Measurements from ENCODE around the gene PAF1.
"Not testable (repeated sequence)": the region's sequence is repeated elsewhere in the genome, so short reads cannot be mapped to it uniquely, and the experiment has no call there.

The PAF1 gene

DNA sequence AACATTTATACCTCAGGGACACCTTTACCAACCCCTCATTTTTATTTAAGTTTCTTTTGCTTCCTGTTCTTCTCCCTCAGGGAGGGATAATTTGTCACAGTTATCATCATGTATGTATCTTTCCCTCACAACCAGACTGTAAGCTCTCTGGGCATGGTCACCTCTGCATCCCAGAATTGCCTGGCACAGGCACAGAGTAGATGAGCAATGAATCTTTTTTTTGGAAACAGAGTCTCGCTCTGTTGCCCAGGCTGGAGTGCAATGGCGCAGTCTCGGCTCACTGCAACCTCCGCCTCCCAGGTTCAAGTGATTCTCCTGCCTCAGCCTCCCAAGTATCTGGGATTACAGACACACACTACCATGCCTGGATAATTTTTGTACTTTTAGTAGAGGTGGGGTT is 11.5 kb downstream of the PAF1 start:
- H3K4me3 ChIP-seq (ENCODE audit: low read depth, low read length); H3K9ac ChIP-seq (ENCODE audit: low read length); H3K27ac ChIP-seq (ENCODE audit: low read depth, low read length); H3K9me3 ChIP-seq (ENCODE audit: control insufficient read depth, insufficient read depth, low read depth, low read length); H3K27me3 ChIP-seq (ENCODE audit: control insufficient read depth, insufficient read depth, low read length); H3K4me1 ChIP-seq (ENCODE audit: control insufficient read depth, insufficient read depth, low read length): not testable (repeated sequence)
- peaks cover 94% of the 10 kb centered on the region for H3K36me3 ChIP-seq (ENCODE audit: control insufficient read depth, insufficient read depth, low read length)

DNA sequence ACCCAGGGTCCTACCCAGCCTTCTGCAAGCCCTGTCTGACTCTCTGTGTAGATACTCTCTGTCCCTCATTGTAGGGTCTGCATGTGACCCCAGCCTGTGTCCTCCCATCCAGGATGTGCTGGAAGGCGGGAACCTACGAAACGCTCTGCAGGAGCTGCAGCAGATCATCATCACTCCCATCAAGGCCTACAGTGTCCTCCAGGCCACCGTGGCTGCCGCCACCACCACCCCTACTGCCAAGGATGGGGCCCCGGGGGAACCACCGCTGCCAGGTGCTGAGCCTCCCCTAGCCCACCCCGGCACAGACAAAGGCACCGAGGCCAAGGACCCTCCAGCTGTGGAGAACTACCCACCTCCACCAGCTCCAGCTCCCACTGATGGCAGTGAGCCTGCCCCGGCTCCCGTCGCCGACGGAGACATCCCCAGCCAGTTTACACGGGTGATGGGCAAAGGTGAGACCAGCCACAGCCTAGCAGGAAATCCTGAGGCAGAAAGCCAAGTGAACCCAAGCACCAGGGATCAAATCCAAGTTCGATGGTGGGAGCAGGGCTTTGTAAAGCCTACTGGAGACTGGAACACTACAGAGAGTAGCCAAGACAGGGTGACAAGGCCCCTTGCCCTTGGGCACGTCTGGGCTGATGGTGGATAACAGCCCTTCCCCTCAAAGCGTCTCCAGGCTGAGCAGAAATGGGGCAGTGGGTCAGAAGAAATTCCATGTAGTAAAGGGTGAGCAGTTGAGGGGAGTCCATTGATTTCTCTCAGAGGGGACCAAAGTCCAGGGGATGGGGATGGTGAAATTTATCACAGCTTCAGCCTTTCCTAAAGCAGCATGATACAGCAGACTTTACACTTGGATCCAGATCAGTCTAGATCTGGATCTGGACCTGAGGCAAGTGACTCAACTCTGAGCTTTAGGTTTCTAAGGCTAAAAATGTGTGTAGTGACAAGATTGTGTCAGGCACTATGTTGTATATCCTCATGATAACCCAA is 13.2 kb downstream of the PAF1 start:
- Histone ChIP-seq H3K9me3 (ENCODE audit: control insufficient read depth, insufficient read depth, low read depth, low read length) (no peaks in the 10 kb centered on the region), H3K9ac (ENCODE audit: low read length) (no peak overlapping the region), H3K27ac (ENCODE audit: low read depth, low read length) (no peak overlapping the region), H3K4me1 (ENCODE audit: control insufficient read depth, insufficient read depth, low read length) (no peaks in the 10 kb centered on the region), H3K36me3 (ENCODE audit: control insufficient read depth, insufficient read depth, low read length) (peaks cover 89% of the 10 kb centered on the region), H3K4me3 (ENCODE audit: low read depth, low read length) (no peak overlapping the region), H3K27me3 (ENCODE audit: control insufficient read depth, insufficient read depth, low read length) (no peaks in the 10 kb centered on the region)

DNA sequence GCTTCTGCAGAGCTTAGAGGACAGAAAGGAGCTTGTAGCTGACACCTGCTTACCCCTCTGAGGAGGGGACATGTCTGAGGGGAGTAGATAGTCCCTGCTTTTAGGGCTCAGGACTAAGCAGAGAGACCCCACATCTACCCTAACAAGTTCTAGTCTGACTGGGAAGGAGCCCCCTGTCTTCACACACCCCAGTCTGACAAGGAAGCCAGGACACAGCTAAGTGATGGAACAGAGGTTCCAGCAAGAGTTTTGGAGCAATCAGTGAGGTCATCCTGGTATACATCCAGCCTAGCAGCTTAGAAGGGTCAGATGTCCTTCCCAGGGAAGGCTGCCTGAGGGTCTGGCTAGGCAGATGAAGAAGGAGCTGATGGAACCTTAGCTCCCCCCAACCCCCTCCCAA is 15.0 kb downstream of the PAF1 start:
- no peak overlapping the region for H3K27ac ChIP-seq (ENCODE audit: low read depth, low read length)
- H3K4me1 ChIP-seq (ENCODE audit: control insufficient read depth, insufficient read depth, low read length), result no peaks in the 10 kb centered on the region
- H3K9ac ChIP-seq (ENCODE audit: low read length), result no peak overlapping the region
- H3K9me3 ChIP-seq (ENCODE audit: control insufficient read depth, insufficient read depth, low read depth, low read length), result no peaks in the 10 kb centered on the region
- no peaks in the 10 kb centered on the region for H3K27me3 ChIP-seq (ENCODE audit: control insufficient read depth, insufficient read depth, low read length)
- peaks cover 88% of the 10 kb centered on the region for H3K36me3 ChIP-seq (ENCODE audit: control insufficient read depth, insufficient read depth, low read length)
- no peak overlapping the region for H3K4me3 ChIP-seq (ENCODE audit: low read depth, low read length)

DNA sequence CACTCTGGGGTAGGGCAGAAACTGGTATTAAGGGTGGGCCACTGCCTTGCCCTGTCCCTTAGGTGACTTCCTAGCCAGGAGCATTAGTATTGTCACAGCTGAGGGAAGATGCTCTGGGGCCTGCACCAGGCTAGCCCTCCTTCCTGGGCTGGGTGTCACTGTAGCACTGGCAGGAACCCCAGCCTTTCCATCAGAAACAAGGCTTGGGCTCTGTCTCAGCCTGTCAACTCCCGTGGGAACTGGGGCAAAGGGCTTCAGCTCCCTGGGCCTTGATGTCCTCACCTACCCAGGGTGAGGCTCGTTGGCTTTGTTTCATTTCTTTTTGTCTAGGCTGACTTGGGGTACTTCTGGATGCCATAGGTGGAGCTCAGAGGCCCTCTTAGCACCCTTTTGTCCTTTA is 18.0 kb downstream of the PAF1 start:
- Histone ChIP-seq H3K4me1 (ENCODE audit: control insufficient read depth, insufficient read depth, low read length) (no peaks in the 10 kb centered on the region), H3K9me3 (ENCODE audit: control insufficient read depth, insufficient read depth, low read depth, low read length) (no peaks in the 10 kb centered on the region), H3K9ac (ENCODE audit: low read length) (no peak overlapping the region), H3K27ac (ENCODE audit: low read depth, low read length) (no peak overlapping the region), H3K36me3 (ENCODE audit: control insufficient read depth, insufficient read depth, low read length) (peaks cover 88% of the 10 kb centered on the region), H3K4me3 (ENCODE audit: low read depth, low read length) (no peak overlapping the region), H3K27me3 (ENCODE audit: control insufficient read depth, insufficient read depth, low read length) (no peaks in the 10 kb centered on the region)

DNA sequence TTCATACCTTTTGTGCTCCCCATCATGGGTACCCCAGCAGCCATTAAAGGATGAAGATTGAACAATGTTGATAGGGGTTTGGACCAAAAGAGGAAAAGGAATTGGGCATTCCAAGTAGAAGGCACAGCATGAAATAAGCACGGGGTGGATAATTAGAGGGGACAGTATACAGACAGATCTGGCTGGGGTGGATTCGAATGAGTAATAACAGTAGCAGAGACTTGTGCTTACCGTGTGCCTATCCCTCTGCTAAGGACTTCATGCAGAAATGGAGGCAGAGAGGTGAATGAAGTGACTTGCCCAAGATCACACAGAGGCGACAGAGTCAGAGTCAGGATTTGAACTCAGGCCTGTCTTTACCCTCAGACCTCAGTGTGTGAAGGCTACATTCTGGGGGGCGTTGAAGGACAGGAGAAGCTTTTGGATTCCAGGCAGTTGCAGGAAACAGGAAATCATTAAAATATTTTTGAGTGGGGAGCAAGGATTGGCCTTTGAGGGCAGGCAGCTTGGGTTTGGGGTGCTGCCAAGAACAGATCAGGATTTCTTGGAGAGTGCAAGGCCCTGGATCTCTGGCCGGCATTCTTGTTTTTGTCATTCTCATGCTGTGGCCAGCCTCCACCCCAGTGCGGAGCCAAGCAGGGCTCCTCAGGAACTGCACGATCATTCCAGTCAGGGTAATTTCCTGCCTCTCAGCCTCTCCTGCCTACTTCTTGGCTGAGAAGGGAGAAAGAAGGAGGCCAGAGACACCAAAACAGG is 18.7 kb downstream of the PAF1 start:
- H3K36me3 ChIP-seq (ENCODE audit: control insufficient read depth, insufficient read depth, low read length), result peaks cover 81% of the 10 kb centered on the region
- H3K4me1 ChIP-seq (ENCODE audit: control insufficient read depth, insufficient read depth, low read length), result no peaks in the 10 kb centered on the region
- H3K9me3 ChIP-seq (ENCODE audit: control insufficient read depth, insufficient read depth, low read depth, low read length), result no peaks in the 10 kb centered on the region
- H3K27ac ChIP-seq (ENCODE audit: low read depth, low read length), result no peak overlapping the region
- H3K27me3 ChIP-seq (ENCODE audit: control insufficient read depth, insufficient read depth, low read length), result no peaks in the 10 kb centered on the region
- H3K9ac ChIP-seq (ENCODE audit: low read length), result no peak overlapping the region
- H3K4me3 ChIP-seq (ENCODE audit: low read depth, low read length), result no peak overlapping the region

DNA sequence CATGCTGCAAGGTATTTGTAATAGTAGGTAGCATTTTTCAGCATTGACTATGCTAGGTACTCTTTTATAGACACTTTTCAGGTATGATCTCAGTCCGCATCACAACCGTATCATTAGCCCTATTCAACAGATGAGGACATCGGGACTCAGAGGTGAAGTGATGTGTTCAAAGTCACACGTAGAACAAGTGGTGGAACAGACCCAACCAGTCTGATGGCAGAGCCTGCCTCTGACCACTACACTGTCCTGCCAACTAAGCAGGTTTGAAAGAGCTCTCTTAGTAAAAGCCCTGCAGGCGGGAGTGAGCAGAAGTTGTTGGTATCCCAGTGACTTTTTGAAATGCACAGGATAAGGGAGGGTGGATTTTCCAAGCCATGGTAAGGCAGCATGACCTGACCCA is 20.2 kb downstream of the PAF1 start:
- Histone ChIP-seq H3K27ac (ENCODE audit: low read depth, low read length) (no peak overlapping the region), H3K36me3 (ENCODE audit: control insufficient read depth, insufficient read depth, low read length) (peaks cover 78% of the 10 kb centered on the region), H3K4me1 (ENCODE audit: control insufficient read depth, insufficient read depth, low read length) (no peaks in the 10 kb centered on the region), H3K27me3 (ENCODE audit: control insufficient read depth, insufficient read depth, low read length) (no peaks in the 10 kb centered on the region), H3K4me3 (ENCODE audit: low read depth, low read length) (no peak overlapping the region), H3K9me3 (ENCODE audit: control insufficient read depth, insufficient read depth, low read depth, low read length) (no peaks in the 10 kb centered on the region), H3K9ac (ENCODE audit: low read length) (no peak overlapping the region)

DNA sequence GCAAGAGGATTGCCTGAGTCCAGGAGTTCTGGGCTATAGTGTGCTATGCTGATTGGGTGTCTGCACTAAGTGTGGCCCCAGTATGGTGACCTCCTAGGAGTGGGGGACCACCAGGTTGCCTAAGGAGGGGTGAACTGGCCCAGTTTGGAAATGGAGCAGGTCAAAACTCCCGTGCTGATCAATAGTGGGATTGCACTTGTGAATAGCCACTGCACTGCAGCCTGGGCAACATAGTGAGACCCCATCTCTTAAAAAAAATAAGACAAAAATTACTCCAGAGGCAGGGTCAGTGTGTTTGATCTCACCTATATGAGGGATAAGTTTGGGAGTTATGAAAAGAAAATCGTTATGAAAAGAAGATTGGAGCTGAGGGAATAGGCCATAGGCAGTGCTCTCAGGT is 21.7 kb downstream of the PAF1 start:
- H3K27me3 ChIP-seq (ENCODE audit: control insufficient read depth, insufficient read depth, low read length), result no peaks in the 10 kb centered on the region
- peaks cover 78% of the 10 kb centered on the region for H3K36me3 ChIP-seq (ENCODE audit: control insufficient read depth, insufficient read depth, low read length)
- H3K9me3 ChIP-seq (ENCODE audit: control insufficient read depth, insufficient read depth, low read depth, low read length), result no peaks in the 10 kb centered on the region
- no peak overlapping the region for H3K9ac ChIP-seq (ENCODE audit: low read length)
- no peak overlapping the region for H3K27ac ChIP-seq (ENCODE audit: low read depth, low read length)
- no peaks in the 10 kb centered on the region for H3K4me1 ChIP-seq (ENCODE audit: control insufficient read depth, insufficient read depth, low read length)
- no peak overlapping the region for H3K4me3 ChIP-seq (ENCODE audit: low read depth, low read length)

DNA sequence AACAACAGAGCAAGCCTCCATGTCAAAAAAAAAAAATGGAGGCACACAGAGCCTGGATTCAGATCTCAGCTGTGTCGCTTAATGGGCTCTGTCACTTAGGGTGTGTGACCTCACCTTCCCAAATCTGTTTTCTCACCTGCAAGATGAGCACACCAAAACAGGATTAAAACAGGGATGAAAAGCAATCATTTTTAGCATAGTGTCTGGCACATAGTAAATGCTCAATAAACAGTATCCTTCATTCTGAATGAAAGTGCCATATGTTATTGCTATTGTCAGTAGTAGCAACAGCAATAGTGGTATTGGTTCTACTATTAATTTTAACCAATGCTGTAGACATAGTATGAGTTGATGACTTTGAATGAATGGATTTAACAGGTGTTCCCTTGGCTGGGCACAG is 25.4 kb downstream of the PAF1 start:
- Histone ChIP-seq H3K4me3 (ENCODE audit: low read depth, low read length) (no peak overlapping the region), H3K9me3 (ENCODE audit: control insufficient read depth, insufficient read depth, low read depth, low read length) (no peaks in the 10 kb centered on the region), H3K27ac (ENCODE audit: low read depth, low read length) (no peak overlapping the region), H3K27me3 (ENCODE audit: control insufficient read depth, insufficient read depth, low read length) (no peaks in the 10 kb centered on the region), H3K36me3 (ENCODE audit: control insufficient read depth, insufficient read depth, low read length) (peaks cover 77% of the 10 kb centered on the region), H3K4me1 (ENCODE audit: control insufficient read depth, insufficient read depth, low read length) (no peaks in the 10 kb centered on the region), H3K9ac (ENCODE audit: low read length) (no peak overlapping the region)

DNA sequence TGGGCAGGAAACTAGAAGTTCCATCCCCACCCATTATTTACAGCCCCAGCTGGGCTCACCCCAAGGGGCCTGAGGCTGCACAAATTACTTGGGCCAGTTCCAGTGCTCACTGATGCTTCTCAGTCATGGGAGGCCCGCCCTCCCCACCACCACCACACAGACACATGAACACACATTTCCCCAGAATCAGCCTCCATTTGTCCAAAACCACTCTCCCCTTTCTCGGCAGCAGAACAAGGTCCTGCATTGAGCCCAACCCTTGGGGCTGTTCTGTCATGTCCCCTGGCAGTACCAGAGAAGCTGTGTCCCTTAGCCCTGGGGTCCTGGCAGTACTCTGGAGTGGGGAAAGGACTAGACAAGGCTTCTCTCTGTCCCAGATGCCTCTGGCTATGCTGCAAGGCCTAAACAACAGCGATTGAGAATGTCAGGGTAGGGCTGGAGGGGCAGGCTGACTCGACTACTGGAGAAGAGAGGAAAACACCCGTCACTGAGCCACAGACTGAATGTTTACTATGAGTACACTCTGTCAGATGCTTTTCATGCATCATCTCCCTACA is 26.9 kb downstream of the PAF1 start:
- H3K36me3 ChIP-seq (ENCODE audit: control insufficient read depth, insufficient read depth, low read length), result peaks cover 75% of the 10 kb centered on the region
- no peak overlapping the region for H3K27ac ChIP-seq (ENCODE audit: low read depth, low read length)
- H3K4me3 ChIP-seq (ENCODE audit: low read depth, low read length), result no peak overlapping the region
- H3K9ac ChIP-seq (ENCODE audit: low read length), result no peak overlapping the region
- H3K27me3 ChIP-seq (ENCODE audit: control insufficient read depth, insufficient read depth, low read length), result no peaks in the 10 kb centered on the region
- H3K4me1 ChIP-seq (ENCODE audit: control insufficient read depth, insufficient read depth, low read length), result no peaks in the 10 kb centered on the region
- no peaks in the 10 kb centered on the region for H3K9me3 ChIP-seq (ENCODE audit: control insufficient read depth, insufficient read depth, low read depth, low read length)

DNA sequence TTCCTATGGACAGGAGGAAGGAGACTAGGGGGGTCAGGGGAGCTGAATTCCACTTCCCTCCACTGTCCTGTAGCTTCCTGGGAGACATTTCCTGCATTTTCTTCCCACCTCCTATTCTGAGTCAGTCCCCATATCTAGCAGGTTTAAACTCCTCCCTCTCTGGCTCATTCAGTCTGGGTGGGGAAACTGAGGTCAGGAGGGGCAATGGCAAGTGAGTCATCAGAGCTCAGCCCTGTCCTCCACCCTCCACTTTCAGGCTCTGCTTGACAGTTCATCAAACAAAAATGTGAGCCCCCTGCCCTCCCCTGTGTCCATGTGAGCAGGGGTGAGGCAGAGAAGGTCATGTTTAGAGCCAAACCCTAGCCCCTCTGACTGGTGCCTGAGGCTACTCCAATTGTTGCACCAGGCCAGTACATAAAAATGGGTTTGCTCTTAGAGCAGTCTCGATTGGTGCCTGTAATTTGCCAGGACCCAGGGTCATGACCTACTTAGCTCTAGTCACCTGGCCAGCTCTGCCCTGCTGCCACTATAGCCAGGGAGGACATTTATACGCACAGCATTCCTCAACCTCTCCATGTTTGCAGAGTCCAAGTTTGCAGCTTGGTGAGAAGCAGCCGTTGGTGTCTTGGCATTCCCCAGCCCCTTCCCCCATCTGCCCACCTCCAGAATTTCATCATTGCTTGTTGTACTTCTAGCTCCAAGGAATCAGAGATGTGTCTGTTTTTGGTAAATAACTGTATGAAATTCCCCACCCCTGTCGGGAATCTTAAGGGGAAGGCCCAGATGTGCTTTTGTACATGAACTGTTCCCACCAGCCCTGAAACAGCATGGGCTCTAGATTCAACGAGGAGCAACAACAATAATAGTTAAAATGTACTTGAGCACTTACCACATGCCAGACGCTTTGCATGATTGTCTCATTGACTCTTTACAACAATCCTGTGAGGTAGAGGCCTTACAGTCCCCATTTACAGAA is 27.9 kb downstream of the PAF1 start:
- Histone ChIP-seq H3K27ac (ENCODE audit: low read depth, low read length) (no peak overlapping the region), H3K4me3 (ENCODE audit: low read depth, low read length) (no peak overlapping the region), H3K9ac (ENCODE audit: low read length) (no peak overlapping the region), H3K36me3 (ENCODE audit: control insufficient read depth, insufficient read depth, low read length) (peaks cover 75% of the 10 kb centered on the region), H3K27me3 (ENCODE audit: control insufficient read depth, insufficient read depth, low read length) (no peaks in the 10 kb centered on the region), H3K4me1 (ENCODE audit: control insufficient read depth, insufficient read depth, low read length) (no peaks in the 10 kb centered on the region), H3K9me3 (ENCODE audit: control insufficient read depth, insufficient read depth, low read depth, low read length) (no peaks in the 10 kb centered on the region)

All from HUES6 (cell line).